Heart left ventricle (tissue), 13 donors: ENCODE results near the gene SEC63.

Experiments used
- POLR2A ChIP-seq, 2 donors: fragments of 450-650 bp; IDR thresholded peaks; one replicate each; pipeline ENCODE4 v1.6.1; 2017; ENCODE audit warnings: antibody characterized with exemption in 2 of 2, mild to moderate bottlenecking in 2 of 2, moderate library complexity in 2 of 2
- TF ChIP-seq, protein P1 (sequence below), 12 donors: fragments of 200-600 bp; sonication (generic) in 4 of 12; IDR thresholded peaks; one replicate each; pipeline versions ENCODE4 v1.5.0 to v1.8.0; 2018 to 2022; ENCODE audit warnings: antibody characterized with exemption in 12 of 12, mild to moderate bottlenecking in 5 of 12
- donor health status: ischemic (EF 13 %, LVEDD 7.1; RV severe dilation, severe dysfunction).
- donor health status: DM: no; HTN: yes; CAD: no.
- donor health status: DM: no; HTN: no; CAD: no.
- donor health status: ischemic (EF 25% LVEDD 6.9; RV normal size, moderate dysfunction).
- donor health status: ischemic (EF 25% LVEDD 5.7; RV mildly dilated, moderate dysfunction).
- donor health status: ischemic (EF 35%, LVEDD 5.7; RV mildly dilated, moderate dysfunction).
- donor health status: nonischemic (EF 11% LVEDD 7.7; RV severe dilation, severe dysfunction).
- donor health status: DM: yes; HTN: yes; CAD: no.
- donor health status: PGD.
- donor health status: ischemic (EF 29% LVEDD 5.4; RV normal size, mild dysfunction).
- donor health status: nonischemic (EF 23%, LVEDD 6.1; RV moderate dilation, normal function).

DNA sequence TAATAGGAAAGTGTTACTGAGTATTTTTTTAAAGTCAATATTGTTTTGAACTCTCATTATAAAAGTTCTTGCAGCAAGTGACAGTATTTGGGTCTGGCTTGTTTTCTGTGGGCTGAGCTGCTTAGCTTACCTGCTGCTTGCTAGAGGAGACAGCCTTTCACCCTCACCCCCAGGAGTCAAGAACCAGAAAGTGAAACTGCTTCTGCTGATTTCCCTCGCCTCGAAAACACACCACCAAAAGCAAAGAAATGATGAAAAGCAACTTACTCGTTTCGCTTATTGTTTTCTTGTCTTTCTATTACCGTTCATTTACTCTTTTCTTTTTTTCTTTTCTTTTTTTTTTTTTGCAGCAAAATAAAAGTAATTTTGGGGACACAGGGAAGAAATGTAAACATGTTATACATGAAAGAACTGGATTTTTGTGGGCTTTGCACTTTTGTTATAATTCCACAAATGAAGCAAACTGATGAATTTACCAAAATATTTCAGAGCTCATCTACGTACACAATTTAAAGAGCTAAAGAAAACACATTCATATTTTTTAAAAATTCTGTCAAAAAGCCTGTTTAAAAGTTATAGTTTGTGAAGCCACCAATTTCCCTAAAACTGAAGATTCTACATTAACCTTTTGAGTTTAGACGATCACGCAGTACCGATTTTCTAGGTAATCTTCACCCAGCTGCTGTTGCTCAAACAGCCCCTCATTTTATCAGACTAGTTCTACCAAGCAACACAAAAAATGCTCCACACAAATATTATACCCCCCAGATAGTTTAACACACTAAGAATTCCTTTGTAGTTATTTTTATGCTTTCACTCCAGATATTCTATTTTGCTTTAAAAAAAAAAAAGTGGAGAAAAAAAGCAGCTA is 135.6 kb downstream of the SEC63 start:
- no peak for TF ChIP-seq POLR2A (IDR thresholded peaks at IDR 0.05)
- TF ChIP-seq, protein P1, sequence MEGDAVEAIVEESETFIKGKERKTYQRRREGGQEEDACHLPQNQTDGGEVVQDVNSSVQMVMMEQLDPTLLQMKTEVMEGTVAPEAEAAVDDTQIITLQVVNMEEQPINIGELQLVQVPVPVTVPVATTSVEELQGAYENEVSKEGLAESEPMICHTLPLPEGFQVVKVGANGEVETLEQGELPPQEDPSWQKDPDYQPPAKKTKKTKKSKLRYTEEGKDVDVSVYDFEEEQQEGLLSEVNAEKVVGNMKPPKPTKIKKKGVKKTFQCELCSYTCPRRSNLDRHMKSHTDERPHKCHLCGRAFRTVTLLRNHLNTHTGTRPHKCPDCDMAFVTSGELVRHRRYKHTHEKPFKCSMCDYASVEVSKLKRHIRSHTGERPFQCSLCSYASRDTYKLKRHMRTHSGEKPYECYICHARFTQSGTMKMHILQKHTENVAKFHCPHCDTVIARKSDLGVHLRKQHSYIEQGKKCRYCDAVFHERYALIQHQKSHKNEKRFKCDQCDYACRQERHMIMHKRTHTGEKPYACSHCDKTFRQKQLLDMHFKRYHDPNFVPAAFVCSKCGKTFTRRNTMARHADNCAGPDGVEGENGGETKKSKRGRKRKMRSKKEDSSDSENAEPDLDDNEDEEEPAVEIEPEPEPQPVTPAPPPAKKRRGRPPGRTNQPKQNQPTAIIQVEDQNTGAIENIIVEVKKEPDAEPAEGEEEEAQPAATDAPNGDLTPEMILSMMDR (IDR thresholded peaks at IDR 0.05) = no peak
